Fibroblast of lung (primary cell): ENCODE results near the gene MAL. TPM values are rescaled to one million over a fixed set of nuclear protein-coding genes. Genes with fewer than 3 reads are reported as not detected.

Source experiments
- DNase-seq, 2 donors: peaks; one replicate each; pipeline versions ENCODE4 v3.0.0 to v3.0.0-alpha.2; 2010; ENCODE audit warnings: low read depth in 2 of 2
- H2AFZ ChIP-seq: 2 replicates; pipeline ENCODE4 v1.5.1; 2012; ENCODE audit warnings: low read length, control low read depth, inconsistent platforms
- H3K27ac ChIP-seq: 2 replicates; pipeline ENCODE4 v1.5.1; 2011; ENCODE audit warnings: low read length, control low read depth; ENCODE audit not compliant: insufficient read depth
- H3K27me3 ChIP-seq: 2 replicates; pipeline ENCODE4 v1.5.1; 2011; ENCODE audit warnings: mild to moderate bottlenecking, low read length; ENCODE audit not compliant: control insufficient read depth, insufficient read depth
- H3K36me3 ChIP-seq: 2 replicates; pipeline ENCODE4 v1.5.1; 2011; ENCODE audit warnings: low read length; ENCODE audit not compliant: control insufficient read depth, insufficient read depth
- H3K4me1 ChIP-seq: 2 replicates; pipeline ENCODE4 v1.5.1; 2011; ENCODE audit warnings: low read length; ENCODE audit not compliant: control insufficient read depth, insufficient read depth; ENCODE audit errors: extremely low read depth
- H3K4me2 ChIP-seq: 2 replicates; pipeline ENCODE4 v1.5.1; 2011; ENCODE audit warnings: low read length, control low read depth; ENCODE audit not compliant: insufficient read depth; ENCODE audit errors: extremely low read depth
- H3K4me3 ChIP-seq, 4 experiments: fragments of 200-600 bp in 1 of 4; sonication (generic) in 1 of 4; replicated peaks in 1 of 4; 2 replicates each; pipeline ENCODE4 v1.5.1; 2011 to 2016; ENCODE audit warnings: low read length in 4 of 4, low read depth in 3 of 4, mild to moderate bottlenecking in 3 of 4, control low read depth in 2 of 4, inconsistent platforms in 1 of 4, mixed read lengths in 1 of 4; ENCODE audit not compliant: insufficient read depth in 1 of 4; ENCODE audit errors: control extremely low read depth in 1 of 4
- H3K79me2 ChIP-seq: 2 replicates; pipeline ENCODE4 v1.5.1; 2012; ENCODE audit warnings: mild to moderate bottlenecking, low read length, inconsistent platforms; ENCODE audit not compliant: control insufficient read depth, insufficient read depth
- H3K9ac ChIP-seq: 2 replicates; pipeline ENCODE4 v1.5.1; 2011; ENCODE audit warnings: mild to moderate bottlenecking, low read length, control low read depth; ENCODE audit not compliant: insufficient read depth
- H3K9me3 ChIP-seq: 2 replicates; pipeline ENCODE4 v1.5.1; 2012; ENCODE audit warnings: low read depth, low read length; ENCODE audit not compliant: control insufficient read depth, insufficient read depth
- H4K20me1 ChIP-seq: 2 replicates; pipeline ENCODE4 v1.5.1; 2011; ENCODE audit warnings: low read length; ENCODE audit not compliant: control insufficient read depth, insufficient read depth; ENCODE audit errors: extremely low read depth
- EZH2 ChIP-seq: IDR thresholded peaks from 2 replicates; pipeline ENCODE4 v1.5.1; 2012; ENCODE audit warnings: low read length, control low read depth, mild to moderate bottlenecking; ENCODE audit errors: missing control alignments
- polyA plus RNA-seq, 2 donors: library from polyadenylated mRNA; depleted of rRNA in 1 of 2; stranded (reverse) in 1 of 2; unstranded in 1 of 2; fragments of >200 nt; gene quantifications; 2 replicates each; pipeline ENCODE4 v1.2.1, GENCODE V29; 2011 to 2012; ENCODE audit warnings: missing spikeins in 1 of 2
- total RNA-seq: library from RNA; depleted of rRNA; stranded (reverse); fragments of >200 nt; gene quantifications from 2 replicates; pipeline ENCODE4 v1.2.1, GENCODE V29; 2014
- TF ChIP-seq, protein P1 (sequence below), 2 donors: IDR thresholded peaks in 1 of 2; conservative IDR thresholded peaks in 1 of 2; 1 replicate in 1 of 2; 2 replicates in 1 of 2; pipeline ENCODE4 v1.5.1; 2011 to 2012; ENCODE audit warnings: low read length in 2 of 2, control low read depth in 1 of 2, inconsistent platforms in 1 of 2, low read depth in 1 of 2, mild to moderate bottlenecking in 1 of 2

Gene MAL
- total and polyA plus RNA-seq, 2 donors (not counting 1 experiment from before 2014, with no cell fraction given) = not detected

DNA sequence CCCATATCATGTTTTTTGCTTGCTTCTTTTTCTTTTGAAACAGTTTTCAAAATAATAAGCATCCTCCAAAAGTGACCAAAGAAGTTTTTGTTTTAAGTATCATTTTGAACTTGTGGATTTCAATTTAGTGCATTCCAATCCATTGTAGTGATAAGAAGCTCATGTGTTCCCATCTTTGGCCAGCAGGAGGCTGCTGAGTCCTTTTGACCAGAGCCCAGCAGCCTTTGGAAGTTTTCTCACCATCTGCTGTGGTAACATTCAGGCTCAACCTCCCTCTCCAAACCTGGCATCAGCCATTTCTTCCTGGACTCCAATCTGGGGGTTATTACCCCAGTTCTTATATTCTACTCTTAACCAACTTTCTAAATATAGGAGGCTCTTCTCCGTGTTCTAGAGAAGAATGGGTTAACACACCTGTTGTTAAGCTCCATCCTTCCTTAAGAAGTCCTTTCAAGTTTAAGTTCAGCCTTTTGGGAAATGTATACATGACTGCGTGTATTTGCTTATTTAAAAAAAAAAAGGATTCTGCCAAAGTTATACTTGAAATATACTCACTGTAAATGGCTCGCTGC lies 39.0 kb upstream of the MAL start:
- peak; percentile 56 to 73 for DNase-seq
- Histone ChIP-seq H3K36me3 (no peaks in the 10 kb centered on the region), H3K4me1 (no peaks in the 10 kb centered on the region), H3K27me3 (no peaks in the 10 kb centered on the region), H3K79me2 (no peaks in the 10 kb centered on the region), H3K4me3 (no peak overlapping the region), H3K4me2 (no peak overlapping the region), H3K9ac (no peak overlapping the region), H2AFZ (no peak overlapping the region), H3K27ac (no peak overlapping the region), H3K9me3 (no peaks in the 10 kb centered on the region), H4K20me1 (no peaks in the 10 kb centered on the region)
- no peak for TF ChIP-seq EZH2
- TF ChIP-seq, protein P1, sequence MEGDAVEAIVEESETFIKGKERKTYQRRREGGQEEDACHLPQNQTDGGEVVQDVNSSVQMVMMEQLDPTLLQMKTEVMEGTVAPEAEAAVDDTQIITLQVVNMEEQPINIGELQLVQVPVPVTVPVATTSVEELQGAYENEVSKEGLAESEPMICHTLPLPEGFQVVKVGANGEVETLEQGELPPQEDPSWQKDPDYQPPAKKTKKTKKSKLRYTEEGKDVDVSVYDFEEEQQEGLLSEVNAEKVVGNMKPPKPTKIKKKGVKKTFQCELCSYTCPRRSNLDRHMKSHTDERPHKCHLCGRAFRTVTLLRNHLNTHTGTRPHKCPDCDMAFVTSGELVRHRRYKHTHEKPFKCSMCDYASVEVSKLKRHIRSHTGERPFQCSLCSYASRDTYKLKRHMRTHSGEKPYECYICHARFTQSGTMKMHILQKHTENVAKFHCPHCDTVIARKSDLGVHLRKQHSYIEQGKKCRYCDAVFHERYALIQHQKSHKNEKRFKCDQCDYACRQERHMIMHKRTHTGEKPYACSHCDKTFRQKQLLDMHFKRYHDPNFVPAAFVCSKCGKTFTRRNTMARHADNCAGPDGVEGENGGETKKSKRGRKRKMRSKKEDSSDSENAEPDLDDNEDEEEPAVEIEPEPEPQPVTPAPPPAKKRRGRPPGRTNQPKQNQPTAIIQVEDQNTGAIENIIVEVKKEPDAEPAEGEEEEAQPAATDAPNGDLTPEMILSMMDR (conservative IDR thresholded peaks at IDR 0.05 in 1 of 2, IDR thresholded peaks at IDR 0.05 in 1 of 2; ENCODE audit: low read depth in 1 of 2, low read length in 2 of 2) = peak; percentile 85 to 89

DNA sequence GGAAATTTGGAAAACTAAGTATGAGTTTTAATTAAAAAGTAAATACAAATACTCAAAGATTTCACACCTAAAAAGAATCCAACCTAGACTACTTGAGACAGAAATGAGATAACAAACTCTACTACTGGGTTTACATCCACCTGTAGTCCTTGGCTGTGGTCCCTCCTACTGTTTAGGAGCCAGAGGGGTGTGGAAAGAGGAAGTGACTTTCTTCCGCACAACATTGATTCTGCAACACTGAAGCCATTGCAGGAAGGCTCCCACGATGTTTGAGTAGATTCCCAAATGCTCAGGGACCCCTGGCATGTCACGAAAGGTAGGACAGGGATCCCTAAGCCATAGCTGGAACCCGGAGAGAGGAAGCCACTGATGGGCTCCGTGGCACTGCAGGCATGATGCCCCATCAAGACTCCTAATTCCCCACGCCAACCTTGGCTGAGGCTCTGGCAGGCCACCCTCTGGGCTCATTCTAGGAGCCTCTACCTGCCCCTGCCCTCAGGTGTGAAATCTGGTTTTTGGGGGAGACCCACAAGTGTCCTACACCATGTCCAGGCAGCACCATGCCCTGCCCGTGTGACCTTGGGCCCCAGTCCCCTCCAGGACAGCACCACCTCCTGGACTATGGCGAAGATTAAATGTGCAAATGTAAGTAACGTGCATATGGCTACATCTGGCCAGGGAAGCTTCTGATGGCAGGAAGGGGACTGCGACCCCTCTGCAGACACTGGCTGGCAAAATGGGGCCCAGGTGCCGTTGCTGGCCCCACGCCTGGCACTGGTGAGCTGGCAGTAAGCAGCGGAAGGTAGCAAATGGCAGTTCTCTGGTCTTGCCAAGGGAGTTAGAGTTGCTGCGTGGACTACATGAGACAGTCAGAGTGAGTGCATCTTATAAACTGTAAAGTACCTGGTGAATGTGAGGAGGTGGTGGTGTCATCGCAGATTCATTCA lies 38.2 kb upstream of the MAL start:
- no peaks in the 10 kb centered on the region for H3K9me3 ChIP-seq
- H3K27ac ChIP-seq = no peak overlapping the region
- no peaks in the 10 kb centered on the region for H3K4me1 ChIP-seq
- H3K79me2 ChIP-seq = no peaks in the 10 kb centered on the region
- no peak for DNase-seq
- no peak overlapping the region for H3K9ac ChIP-seq
- H2AFZ ChIP-seq = no peak overlapping the region
- H3K27me3 ChIP-seq = no peaks in the 10 kb centered on the region
- H3K4me2 ChIP-seq = no peak overlapping the region
- TF ChIP-seq, protein P1 (conservative IDR thresholded peaks at IDR 0.05 in 1 of 2, IDR thresholded peaks at IDR 0.05 in 1 of 2; ENCODE audit: low read depth in 1 of 2, low read length in 2 of 2) = no peak
- no peak for TF ChIP-seq EZH2
- H3K4me3 ChIP-seq = no peak overlapping the region
- no peaks in the 10 kb centered on the region for H3K36me3 ChIP-seq
- no peaks in the 10 kb centered on the region for H4K20me1 ChIP-seq

DNA sequence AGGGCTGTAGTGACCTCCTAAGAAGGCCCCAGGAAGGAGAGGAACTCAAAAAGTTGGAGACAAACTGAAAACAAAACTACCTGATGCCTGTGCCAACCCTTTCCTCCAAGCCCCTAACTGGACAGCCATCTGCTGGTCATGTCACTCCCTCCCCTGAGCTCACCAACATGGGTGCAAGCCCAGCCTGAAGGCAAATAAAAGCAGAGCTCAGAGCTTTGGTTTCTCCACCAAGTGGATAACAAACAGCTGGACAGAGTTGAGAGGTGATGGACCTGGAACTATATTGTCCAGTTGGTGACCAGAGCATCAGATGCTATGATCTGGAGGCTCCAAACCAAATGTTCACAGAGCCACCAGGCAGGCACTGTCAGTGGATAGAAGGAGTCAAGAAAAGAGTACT lies 34.6 kb upstream of the MAL start:
- Histone ChIP-seq H3K4me1 (no peaks in the 10 kb centered on the region), H4K20me1 (no peaks in the 10 kb centered on the region), H3K4me2 (no peak overlapping the region), H3K79me2 (no peaks in the 10 kb centered on the region), H3K27ac (no peak overlapping the region), H2AFZ (no peak overlapping the region), H3K4me3 (no peak overlapping the region), H3K36me3 (no peaks in the 10 kb centered on the region), H3K27me3 (peaks cover 3% of the 10 kb centered on the region), H3K9me3 (no peaks in the 10 kb centered on the region), H3K9ac (no peak overlapping the region)
- DNase-seq = no peak
- TF ChIP-seq, protein P1 (conservative IDR thresholded peaks at IDR 0.05 in 1 of 2, IDR thresholded peaks at IDR 0.05 in 1 of 2; ENCODE audit: low read depth in 1 of 2, low read length in 2 of 2) = no peak
- no peak for TF ChIP-seq EZH2
